GM18520 (cell line): ENCODE data around the gene OR6C4.
"Not testable (repeated sequence)": the region's sequence is repeated elsewhere in the genome, so short reads cannot be mapped to it uniquely, and the experiment has no call there.

Source experiments
- ATAC-seq: cut with Tn5 transposase; IDR thresholded peaks from one replicate; pipeline ENCODE4 v1.9.1; 2021; ENCODE audit not compliant: unreplicated experiment

OR6C4 gene

DNA sequence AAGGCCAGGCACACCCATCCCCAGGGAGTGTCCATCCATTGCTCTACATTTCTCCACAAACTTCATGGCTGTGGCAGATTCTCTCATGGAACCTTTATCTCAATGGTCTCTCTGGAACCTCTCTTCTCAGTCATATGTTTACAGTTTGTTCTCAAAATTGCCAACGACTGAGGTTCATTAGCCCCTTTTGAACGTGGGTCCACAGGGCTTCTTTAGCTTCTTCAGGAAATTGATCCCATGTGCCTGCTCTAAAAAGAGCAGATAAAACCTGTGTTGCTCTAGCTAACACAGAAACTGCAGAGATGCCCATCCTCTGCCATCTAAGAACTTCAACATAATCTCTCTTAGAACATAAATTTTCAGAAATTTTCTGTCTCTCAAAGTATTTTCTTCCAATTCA is at the start of gene OR6C4:
Gene OR6C4 (plus strand): TSS at position 301 of the 400 bp plus-strand sequence. CDS start 1,625 bp downstream, outside the sequence.
- ATAC-seq: no peak

DNA sequence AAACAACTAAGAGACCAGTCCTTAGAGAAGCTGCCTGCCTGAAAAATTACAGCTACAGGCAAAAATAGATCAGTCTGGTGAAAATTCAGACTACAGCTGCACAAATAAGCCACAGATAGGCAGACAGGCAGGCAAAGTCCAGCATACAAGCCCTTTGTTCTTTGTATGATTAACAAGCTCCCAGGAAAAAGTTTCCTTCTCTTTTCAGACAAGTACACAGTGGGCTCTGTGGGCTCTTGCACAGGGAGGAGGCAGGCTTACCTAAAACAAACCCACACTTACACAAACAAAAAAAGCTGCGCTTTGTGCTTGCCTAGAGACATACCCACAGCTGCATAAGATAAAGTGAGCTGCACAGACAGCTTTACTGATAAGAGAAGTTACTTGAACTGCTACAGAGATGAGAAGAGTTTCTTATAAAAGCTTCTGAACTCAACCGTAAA is 49.6 kb upstream of the OR6C4 start:
- ATAC-seq: no peak

DNA sequence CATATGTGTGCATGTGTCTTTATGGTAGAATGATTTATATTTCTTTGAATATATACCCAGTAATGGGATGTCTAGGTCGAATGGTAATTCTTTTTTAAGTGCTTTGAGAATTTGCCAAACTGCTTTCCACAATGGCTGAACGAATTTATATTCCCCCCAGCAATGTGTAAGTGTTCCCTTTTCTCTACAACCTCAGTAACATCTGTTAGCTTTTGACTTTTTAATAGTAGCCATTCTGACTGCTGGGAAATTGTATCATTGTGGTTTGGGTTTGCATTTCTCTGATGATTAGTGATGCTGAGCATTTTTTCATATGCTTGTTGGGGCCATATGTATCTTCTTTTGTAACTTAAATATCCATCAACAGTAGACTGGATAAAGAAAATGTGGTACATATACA is 47.8 kb upstream of the OR6C4 start:
- no peak for ATAC-seq

DNA sequence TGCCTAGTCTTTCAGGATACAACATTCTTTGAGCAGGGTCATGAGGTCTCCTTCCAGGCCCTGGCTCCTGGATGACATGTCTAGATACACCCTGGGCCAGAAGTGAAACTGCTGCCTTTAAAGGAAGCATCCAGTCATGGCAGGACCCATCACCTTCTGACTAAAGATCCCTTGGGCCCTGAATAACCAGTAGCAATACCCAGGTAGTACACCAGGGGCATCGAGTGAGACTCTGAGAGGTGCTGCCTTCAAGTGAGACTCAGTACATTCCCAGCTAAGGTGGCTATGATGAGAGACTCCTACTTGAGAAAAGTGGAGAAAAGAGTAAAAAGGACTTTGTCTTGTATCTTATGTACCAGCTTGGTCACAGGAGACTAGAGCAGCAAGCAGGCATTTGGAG is 33.7 kb upstream of the OR6C4 start:
- ATAC-seq: no peak

DNA sequence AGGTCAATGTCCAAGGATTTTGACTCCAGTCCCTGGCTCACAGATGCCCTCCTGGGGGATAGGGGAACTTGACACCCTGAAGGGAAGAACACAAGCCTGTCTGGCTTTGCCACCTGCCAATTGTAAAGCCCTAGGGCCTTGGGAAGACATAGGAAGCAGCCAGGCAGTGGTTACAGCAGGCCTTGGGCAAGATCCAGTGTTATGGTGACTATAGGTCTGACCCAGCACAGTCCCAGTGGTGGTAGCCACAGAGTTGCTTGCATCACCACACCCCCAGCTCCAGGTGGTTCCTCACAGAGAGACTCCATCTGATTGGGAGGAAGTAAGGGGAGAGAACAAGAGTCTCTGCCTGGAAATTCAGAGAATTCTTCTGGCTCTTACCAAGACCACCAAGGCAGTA is 33.0 kb upstream of the OR6C4 start:
- ATAC-seq: no peak

DNA sequence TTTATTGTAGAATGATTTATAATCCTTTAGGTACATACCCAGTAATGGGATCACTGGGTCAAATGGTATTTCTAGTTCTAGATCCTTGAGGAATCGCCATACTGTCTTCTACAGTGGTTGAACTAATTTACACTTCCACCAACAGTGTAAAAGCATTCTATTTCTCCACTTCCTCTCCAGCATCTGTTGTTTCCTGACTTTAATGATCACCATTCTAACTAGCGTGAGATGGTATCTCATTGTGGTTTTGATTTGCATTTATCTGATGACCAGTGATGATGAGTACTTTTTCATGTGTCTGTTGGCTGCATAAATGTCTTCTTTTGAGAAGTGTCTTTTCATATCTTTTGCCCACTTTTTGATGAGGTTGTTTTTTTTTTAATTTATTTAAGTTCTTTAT is 1.2 kb upstream of the OR6C4 start:
- not testable (repeated sequence) for ATAC-seq

DNA sequence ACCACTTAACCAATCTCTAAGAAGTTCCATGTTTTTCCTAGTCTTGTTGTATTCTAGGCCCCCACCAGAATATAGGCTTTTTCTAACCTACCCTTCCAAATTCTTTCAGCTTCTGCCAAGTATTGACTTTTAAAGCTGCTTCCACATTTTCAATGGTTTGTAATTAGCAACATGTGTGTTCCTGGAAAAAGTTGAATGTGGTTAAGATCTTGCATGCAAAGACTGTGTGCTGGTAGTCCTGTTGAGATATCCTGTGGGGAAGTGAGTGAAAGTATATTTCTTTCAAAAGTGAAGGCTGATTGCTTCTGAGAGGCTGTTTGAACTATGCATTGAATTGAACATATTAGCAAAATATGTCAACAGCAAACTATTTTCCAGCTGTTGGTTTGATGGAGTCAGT is 646 bp upstream of the OR6C4 start:
- no peak for ATAC-seq

DNA sequence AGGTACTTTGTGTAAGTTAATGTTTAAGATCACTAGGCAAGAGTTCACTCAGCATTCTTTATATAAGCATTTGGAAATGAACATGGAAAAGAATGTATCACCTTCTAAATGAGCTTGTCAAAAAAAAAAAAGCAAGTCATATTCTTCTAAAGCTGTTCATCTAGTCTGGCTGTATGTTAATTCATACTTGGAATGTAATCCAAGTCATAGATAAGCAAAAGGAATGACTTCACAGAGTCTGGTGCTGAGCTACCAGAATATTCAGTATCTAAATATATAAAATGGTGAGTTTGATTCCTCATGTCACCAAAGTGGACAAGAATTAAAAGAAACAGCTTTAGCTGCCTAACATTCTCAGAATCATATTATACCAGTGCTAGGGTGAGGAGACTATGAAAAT is 4.9 kb downstream of the OR6C4 start:
- no peak for ATAC-seq

DNA sequence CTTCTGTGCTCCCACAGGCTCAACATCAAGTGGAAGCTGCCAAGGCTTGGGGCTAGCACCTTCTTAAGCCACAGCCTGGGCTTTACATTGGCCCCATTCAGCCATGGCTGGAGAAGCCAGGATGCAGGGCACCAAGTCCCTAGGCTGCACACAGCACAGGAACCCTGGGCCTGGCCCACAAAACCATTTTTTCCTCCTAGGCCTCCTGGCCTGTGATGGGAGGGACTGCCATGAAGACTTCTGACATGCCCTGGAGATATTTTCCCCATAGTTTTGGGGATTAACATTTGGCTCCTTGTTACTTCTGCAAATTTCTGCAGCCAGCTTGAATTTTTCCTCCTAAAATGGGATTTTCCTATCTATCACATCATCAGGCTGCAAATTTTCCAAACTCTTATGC is 20.7 kb downstream of the OR6C4 start:
- ATAC-seq: not testable (repeated sequence)

DNA sequence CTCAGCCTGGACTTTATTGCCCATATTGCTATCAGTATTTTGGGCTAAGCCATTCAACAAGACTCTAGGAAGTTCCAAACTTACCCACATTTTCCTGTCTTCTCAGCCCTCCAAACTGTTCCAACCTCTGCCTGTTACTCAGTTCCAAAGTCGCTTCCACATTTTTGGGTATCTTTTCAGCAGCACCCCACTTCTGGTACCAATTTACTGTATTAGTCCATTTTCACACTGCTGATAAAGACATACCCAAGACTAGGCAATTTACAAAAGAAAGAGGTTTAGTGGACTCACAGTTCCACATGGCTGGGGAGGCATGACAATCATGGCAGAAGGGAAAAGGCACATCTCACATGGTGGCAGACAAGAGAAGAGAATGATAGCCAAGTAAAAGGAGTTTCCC is 21.3 kb downstream of the OR6C4 start:
- not testable (repeated sequence) for ATAC-seq

DNA sequence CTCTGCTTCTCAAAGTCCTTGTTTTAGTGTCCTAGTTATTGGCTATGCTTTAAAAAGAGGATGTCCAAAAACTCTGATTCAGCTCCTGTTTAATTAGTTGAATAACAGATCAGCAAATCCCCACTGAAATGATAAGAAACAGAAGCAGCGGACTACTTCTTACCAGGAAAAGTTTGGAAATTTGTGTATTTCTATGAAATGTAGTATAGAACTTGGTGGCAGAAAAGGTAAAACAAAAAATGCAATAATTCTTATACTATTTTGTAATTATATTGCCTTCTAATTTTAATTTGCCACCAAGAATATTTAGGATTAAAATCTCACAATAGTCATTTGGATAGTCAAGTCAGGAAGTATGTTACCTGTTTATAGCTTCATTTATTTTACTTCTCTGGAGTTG is 22.8 kb downstream of the OR6C4 start, which contains the start of gene OR2AP1:
Gene OR2AP1 (plus strand): TSS at position 301 of the 400 bp plus-strand sequence. CDS start 1,947 bp downstream, outside the sequence.
- no peak for ATAC-seq

DNA sequence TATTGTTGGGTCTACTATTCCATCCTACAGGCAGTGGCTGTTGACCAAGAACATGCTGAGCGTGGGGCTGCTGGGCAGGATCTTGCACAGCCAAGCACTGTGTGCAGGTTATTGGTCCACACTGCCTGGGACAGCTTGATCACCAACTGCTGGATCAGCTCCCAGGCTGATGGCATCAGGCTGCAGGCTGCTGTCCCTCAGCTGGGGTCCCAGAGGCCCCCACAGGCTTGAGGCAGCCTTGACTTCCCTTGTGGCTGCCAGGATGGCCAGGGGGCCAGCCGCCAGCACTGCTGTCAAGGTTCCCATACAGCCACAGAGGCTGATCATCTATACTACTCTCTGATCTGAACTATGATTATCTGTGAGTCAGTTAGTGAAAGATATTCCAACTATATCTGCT is 32.7 kb downstream of the OR6C4 start:
- no peak for ATAC-seq

DNA sequence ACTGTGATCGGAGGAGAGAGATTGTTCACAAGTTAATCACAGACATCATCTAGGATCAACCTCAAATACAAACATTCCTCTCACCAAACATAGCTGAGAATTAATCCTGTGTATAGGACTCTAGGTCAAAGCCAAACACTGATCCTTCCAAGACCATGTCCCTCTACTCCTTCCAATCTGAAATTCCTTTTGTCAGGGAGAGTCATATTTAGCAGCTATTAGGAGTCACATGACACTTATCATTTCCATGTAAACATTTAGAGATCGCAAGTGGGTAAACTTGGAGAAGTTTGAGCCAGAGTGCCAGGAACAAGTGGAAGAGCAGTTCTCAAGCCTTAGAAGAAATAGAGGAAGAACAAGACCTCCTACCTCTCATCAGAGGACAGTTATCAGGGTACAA is 36.4 kb downstream of the OR6C4 start:
- no peak for ATAC-seq

DNA sequence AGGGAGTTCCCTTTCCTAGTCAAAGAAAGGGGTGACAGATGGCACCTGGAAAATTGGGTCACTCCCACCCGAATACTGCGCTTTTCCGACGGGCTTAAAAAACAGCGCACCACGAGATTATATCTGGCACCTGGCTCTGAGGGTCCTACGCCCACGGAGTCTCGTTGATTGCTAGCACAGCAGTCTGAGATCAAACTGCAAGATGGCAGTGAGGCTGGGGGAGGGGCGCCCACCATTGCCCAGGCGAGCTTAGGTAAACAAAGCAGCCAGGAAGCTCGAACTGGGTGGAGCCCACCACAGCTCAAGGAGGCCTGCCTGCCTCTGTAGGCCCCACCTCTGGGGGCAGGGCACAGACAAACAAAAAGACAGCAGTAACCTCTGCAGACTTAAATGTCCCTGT is 40.8 kb downstream of the OR6C4 start:
- ATAC-seq: not testable (repeated sequence)
